GM21528 (cell line): Measurements from ENCODE around the gene SEMA5A.

Experiments
- ATAC-seq: cut with Tn5 transposase; IDR thresholded peaks from one replicate; pipeline ENCODE4 v1.9.1; 2021; ENCODE audit warnings: mild to moderate bottlenecking, moderate library complexity; ENCODE audit not compliant: unreplicated experiment, low FRiP score

The SEMA5A gene

DNA sequence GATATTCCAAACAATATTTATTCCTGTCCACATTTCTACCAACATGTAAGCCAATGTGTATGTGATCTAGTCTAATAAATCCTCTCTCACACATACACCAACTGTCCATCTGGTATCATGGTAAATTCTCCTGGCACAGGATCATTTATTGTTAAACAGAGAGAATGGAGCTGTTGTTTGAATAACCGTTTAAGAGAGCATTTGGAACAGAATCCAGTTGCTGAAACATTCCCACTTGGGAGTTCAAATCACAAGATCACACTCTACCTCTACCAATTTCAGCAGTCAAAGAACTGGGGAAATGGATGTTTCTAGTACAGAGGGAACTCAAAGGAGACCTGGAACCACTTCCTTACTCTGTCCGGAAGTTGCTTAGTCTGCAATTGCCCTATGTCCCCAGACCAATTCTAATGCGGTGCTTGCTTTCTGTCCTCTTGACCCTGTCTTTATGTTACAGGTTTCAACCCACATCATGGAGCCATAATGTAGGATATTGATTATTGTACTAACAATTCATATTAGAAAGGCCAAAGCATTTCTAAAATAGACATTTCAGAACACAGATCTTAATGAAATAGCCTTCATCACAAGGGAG lies 488.4 kb downstream of the SEMA5A start:
- ATAC-seq, result no peak

GRCh38 chr5:9056046-9056445 lies 489.8 kb downstream of the SEMA5A start:
- ATAC-seq, result no peak

DNA sequence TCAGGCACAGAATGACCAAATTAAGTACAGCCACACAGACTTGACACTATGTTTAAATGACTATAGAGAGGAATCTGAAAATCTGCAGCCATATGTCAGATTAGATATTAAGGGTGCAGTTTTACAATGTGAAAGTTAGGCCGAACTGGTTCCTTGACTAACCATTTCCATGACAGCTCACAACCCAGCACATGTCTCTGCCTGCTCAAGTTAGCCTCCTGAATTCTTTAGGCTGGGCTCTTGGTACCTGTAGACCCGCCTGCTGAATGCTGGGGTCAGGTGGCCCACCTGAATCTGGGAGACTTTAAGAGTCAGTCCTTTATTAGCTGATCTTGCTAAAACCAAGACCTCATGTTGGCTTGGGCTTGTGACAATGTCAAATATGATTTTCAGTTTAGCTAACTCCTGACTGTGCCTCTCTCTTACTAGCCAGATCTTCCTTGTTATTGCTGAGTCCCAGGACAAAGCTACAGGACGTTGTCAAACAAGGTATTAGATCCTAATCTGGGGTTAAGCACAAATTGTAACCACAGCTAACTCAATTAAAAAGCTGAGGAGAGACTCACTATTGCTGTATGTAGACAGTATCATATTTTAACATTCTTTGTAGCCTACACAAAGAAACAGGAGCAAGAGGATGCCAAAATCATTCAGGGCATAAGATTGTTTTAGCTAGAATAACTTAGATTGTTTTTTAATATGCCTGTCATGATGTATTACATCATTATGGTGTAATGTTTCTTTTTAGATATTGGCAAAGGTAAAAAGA lies 490.9 kb downstream of the SEMA5A start:
- no peak for ATAC-seq

DNA sequence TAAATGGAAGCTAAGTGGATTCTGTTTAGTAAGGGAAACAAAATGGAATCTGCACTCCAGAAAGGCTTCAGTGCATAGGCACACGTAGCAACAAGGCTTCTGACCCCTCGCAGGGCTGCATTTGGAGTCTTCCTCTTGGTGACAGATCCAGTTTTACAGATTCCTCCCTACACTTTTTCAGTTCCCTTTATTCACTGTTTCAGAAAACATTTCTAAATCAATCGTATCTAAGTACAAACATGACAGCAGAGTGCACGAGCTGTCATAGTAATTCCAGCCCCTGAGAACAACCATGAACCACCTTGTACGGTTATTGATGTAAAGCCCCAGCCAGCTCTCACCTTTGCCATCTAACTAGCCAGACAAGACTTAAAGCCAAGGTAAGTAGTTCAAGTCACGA lies 491.6 kb downstream of the SEMA5A start:
- no peak for ATAC-seq

DNA sequence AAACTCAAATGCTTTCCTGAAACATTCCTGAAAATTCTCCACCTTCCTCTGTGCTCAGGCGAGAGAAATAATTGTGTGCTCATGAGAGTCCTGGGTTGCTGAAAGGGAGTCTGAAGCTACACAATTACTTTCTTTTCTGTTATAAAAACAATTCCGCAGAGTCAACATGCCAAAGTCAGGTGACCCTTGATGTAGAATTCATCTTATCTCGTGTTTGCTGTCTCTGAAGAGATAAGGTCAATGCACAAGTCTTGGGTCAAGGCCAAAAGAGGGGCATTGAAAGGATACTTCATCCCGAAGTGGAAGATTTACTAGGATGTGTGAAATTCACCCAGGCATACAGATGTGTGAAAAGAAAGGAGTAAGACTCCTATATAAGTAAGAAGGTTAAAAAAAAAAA lies 493.5 kb downstream of the SEMA5A start:
- no peak for ATAC-seq

DNA sequence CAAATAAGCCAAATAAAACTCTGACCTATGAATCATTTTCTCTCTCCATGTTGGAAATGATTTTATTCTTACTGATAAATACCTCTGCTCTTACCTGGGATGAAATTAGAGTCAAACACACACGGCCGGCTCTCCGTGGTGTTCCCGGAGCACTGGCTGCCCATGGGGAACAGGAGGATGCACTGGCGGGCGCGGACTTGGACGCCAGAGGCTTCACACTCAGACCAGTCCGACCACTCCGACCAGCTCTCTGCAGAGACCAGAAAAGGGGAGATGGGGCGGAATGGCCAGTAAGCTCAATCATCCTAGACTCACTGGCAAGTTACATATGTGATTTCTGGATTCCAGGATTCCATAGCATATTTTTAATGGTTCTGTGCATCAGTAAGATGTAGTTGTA lies 494.1 kb downstream of the SEMA5A start:
- no peak for ATAC-seq

GRCh38 chr5:9047932-9048331 lies 497.9 kb downstream of the SEMA5A start:
- no peak for ATAC-seq

DNA sequence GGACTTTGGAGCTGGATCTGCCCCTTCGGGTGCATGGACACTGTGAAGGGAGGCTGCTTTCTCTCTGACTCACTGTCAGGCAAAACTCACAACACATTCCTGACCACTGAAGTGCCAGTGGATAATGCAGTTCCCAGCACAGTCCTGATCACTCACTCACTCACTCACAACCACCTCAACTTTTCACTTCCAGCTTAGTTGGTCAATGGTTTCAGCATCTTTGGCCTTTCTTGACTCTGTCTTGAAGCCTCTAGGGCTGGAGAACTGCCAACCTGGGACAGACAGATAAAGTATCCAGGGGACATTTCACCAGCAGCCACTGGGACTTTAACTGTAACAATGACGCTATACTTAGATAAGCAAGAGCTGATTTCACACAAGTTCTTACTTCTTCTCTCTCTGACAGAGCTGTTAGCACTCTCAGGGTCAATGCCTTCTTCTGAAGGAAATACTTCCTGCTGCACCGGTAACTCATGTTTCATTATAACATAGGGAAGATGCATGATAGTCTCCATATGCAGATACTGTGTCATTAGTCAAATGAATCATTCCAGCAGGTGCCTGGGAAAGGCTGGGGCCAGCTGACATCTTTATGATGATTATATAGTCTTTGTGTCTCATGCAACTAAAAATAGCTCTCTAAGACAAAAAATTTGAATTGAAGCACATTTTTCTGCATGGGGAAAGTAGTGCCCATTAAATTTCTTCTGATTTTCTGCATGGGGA lies 499.0 kb downstream of the SEMA5A start:
- ATAC-seq, result no peak

DNA sequence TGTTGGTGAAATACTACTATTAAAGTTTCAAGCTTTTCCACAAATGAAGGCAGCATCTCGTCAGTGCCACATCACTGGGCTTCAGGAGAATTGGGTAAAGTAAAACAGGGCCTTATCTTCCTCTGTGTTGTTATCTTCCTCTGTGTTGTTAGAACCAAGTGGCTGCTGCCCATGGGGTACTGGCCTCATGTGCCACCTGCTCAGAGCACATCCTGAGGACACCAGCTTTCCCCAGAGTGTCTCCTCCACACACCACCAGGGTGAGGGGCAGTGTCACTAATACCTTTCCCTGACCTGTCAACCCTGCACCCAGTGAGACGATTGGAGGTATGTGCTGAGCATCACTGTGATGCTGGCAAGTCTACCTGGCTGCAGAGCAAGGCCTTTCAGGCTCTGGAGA lies 499.9 kb downstream of the SEMA5A start:
- no peak for ATAC-seq

GRCh38 chr5:9042241-9042640 lies 503.6 kb downstream of the SEMA5A start:
- no peak for ATAC-seq

- no peak for ATAC-seq
These were observed 505.4 kb downstream of the SEMA5A start for GRCh38 chr5:9040475-9040874.

GRCh38 chr5:9037048-9037447 lies 508.8 kb downstream of the SEMA5A start:
- ATAC-seq, result no peak

DNA sequence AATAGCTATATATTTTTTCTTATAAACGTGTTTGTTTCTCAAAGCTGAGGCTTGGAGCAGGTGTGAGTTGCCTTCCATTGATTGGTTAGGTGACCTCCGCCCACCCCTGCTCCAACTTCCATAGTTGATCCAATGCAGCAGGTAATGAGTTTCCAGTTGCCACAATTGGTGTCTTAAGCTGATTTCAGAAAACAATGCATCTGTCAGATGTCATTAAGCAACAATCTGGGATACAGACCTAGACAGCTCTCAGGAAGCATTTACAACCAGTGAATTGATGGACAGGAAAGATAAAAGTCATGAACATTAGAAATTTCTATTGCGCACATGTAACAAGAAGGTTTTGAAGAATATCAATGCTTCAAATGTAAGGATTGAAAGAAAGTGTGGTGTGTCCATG lies 510.5 kb downstream of the SEMA5A start:
- no peak for ATAC-seq

DNA sequence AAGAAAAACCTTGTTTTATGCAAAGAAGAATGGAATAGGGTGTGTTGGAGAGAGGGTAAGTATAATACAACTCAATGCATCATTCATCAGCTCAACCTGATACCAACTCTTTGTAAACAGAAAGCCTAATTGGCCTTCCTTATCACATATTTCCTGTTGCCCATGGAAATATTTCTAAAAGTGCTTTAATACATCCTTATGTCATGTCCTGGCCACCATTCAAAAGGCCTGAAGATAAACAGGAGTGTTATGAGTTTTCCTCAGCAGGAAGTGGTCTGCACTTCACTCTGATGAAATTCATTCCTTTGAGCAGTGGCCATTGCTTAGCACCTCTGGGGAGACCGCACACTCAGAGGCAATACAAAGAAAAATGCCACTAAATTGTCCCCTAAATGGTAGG lies 511.2 kb downstream of the SEMA5A start:
- no peak for ATAC-seq

- no peak for ATAC-seq
These were observed 512.4 kb downstream of the SEMA5A start for GRCh38 chr5:9033524-9033923.

DNA sequence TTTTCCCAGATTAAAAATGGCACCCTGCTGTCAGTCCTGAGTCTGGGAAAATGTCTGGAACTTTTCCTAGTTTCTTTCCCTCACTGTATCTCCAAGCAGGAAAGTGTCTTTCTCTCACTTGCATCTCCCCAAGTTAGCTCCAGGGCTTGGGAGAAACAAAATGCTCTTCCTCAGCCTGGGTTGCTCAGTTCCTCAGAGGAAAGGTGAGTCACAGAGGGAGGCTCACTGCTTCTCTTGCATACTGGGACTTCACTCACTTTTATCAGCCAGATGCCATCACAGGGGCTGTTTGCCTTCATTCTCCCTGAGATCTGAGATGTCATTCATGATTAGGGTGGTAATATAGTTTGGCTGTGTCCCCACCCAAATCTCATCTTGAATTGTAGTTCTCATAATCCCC lies 519.9 kb downstream of the SEMA5A start:
- ATAC-seq, result no peak

DNA sequence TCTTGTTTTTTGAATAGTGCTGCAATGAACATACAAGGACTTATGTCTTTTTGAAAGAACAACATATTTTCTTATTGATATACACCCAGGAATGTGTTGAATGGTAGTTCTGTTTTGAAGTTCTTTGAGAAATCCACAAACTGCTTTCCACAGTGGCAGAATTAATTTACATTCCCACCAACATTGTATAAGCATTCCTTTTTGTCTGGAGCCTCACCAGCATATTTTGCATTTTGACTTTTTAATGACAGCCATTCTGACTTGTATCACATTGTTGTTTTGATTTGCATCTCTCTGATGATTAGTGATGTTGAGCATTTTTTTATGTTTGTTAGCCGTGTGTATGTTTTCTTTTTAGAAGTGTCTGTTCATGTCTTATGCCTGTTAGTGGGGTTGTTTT lies 524.9 kb downstream of the SEMA5A start:
- no peak for ATAC-seq

DNA sequence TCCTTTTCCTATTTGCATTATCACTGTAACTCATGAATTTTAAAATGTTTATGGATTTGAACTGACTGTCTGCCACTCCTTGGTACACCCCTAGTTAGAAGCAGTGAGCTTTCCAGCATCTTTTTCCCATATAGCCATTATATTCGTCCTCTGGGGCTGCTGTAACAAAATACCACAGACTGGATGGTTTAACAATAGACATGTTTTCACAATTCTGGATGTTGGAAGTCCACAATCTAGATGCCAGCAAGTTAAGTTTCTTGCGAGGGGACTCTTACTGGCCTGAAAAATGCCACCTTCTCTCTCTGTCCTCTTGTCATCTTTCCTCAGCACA lies 530.0 kb downstream of the SEMA5A start:
- ATAC-seq, result no peak

DNA sequence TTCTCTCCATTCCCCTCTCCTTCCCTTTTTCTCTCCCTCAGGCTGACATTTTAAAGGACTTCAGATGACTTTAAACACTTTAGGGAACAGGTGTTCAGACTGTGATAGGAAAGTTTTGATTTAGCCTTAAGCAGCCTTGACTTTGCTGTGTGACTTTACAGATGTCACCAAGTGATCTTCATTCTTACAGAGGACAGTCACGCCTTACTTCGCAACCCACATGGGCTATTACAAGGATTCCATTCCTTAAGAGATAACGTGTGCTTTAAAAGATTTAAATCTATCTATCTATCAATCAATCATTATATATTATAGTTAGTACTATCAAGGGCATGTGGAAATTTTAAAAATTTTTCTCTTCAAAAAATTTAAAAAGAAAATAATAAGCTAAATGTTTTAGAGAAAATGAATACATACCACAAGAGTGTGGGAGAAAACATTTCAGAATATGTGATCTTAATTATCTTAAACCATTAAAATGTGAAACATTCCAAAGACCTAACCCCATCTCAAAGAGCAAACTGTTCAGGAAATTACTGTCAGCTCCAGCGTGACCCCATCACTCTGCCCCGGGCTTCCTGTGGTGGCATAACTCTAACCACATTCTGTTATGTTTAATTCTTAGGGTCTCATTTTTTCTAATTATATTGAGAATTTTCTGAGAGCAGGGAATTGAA lies 530.5 kb downstream of the SEMA5A start:
- ATAC-seq, result no peak

DNA sequence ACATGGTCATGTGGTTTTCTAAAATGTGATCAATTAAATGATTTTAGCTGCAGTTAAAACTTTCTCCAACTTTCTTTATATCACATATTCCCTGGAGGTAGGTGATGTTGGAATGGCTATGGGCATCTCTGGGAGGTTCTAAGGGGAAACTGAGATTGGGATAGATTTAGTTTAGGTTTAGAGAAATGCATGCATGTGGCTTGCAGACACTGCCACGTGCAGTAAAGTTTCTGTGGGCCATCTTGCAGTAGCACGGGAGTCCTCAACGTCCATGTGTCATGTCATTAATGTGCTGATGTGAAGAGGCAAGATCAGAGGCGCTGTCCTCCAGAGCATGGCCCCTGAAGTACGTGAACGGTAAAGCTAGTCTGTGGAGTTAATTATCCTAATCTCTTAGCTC lies 532.7 kb downstream of the SEMA5A start:
- no peak for ATAC-seq

DNA sequence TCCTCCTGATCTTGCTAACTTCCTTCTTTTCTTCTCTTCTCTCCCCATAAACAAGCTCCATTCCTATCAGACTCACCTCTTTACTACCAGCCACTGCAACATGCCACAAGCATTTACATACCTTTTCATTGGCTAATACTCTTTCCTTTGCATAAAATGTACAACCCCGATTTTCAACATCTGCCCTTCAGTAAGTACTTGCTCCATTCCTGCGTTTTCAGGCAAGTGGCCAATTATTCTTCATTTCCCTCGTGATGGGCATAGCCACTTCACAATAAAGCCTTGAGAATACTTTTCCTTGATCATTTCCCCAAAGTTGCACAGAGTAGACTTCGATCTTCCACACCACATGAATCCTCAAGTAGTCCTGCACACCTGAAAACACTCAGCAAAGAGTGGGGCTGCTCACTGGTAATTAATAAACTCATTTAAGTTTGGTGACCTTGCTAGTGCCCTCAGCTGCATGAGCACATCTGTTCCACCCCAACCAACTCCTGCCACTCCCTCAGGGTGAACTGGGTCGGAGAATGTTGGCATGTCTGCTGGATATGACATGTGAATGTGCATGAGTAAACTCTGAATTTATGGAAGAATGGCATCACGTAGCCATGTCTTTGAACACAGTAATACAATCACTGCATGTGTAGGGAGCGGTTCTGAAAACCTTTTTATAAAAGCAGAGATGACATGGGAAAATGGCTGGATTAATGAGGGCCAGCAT lies 535.8 kb downstream of the SEMA5A start:
- ATAC-seq, result no peak
